MCF 10A (cell line): ENCODE measurements around the gene VAV1. TPM values are rescaled to one million over a fixed set of nuclear protein-coding genes. Genes with fewer than 3 reads are reported as not detected.

Source experiments
- BruUV-seq: library from RNA; stranded (reverse); fragments of 400-500 nt; replicated peaks from 2 replicates; lab custom pipeline; 2021; lab: Mats Ljungman, UMichigan
- CTCF ChIA-PET: fragments of 300-600 bp; sonication (Branson Sonifier 250); formaldehyde crosslinking; extraction: SDS; loops from one replicate; lab custom pipeline; 2021; ENCODE audit warnings: antibody characterized with exemption, inconsistent platforms; lab: Yijun Ruan, JAX
- POLR2A ChIA-PET: fragments of 300-600, 350-650 bp; sonication (Branson Sonifier 250); formaldehyde crosslinking; extraction: SDS; loops from one replicate; lab custom pipeline; 2020; ENCODE audit warnings: antibody characterized with exemption, inconsistent platforms; lab: Yijun Ruan, JAX
- DNase-seq: peaks from one replicate; pipeline ENCODE4 v3.0.0-alpha.2; 2018; ENCODE audit not compliant: unreplicated experiment
- H3K27ac Mint-ChIP-seq: one replicate; pipeline ENCODE4 v1.8.0; 2022; ENCODE audit warnings: mild to moderate bottlenecking, low read depth, mixed read lengths; ENCODE audit not compliant: unreplicated experiment
- H3K27me3 Mint-ChIP-seq: one replicate; pipeline ENCODE4 v1.8.0; 2022; ENCODE audit warnings: mixed read lengths; ENCODE audit not compliant: insufficient read depth, unreplicated experiment
- H3K36me3 Mint-ChIP-seq: one replicate; pipeline ENCODE4 v1.8.0; 2022; ENCODE audit warnings: mild to moderate bottlenecking, moderate library complexity, mixed read lengths; ENCODE audit not compliant: insufficient read depth, unreplicated experiment
- H3K4me1 Mint-ChIP-seq: one replicate; pipeline ENCODE4 v1.8.0; 2022; ENCODE audit warnings: mixed read lengths; ENCODE audit not compliant: insufficient read depth, unreplicated experiment
- H3K4me3 Mint-ChIP-seq: one replicate; pipeline ENCODE4 v1.8.0; 2022; ENCODE audit warnings: mild to moderate bottlenecking, moderate library complexity, mixed read lengths; ENCODE audit not compliant: unreplicated experiment
- H3K9me3 Mint-ChIP-seq: one replicate; pipeline ENCODE4 v1.8.0; 2022; ENCODE audit warnings: mixed read lengths; ENCODE audit not compliant: unreplicated experiment
- CTCF ChIP-seq: fragments of 200-600 bp; IDR thresholded peaks from one replicate; pipeline ENCODE4 v1.8.0; 2022; ENCODE audit warnings: antibody characterized with exemption, mild to moderate bottlenecking; ENCODE audit not compliant: unreplicated experiment
- intact Hi-C: fragments of 100-400 bp; cut with micrococcal nuclease; formaldehyde crosslinking; loops from 2 replicates; pipeline ENCODE4 v1.14.1; 2022
- total RNA-seq: library from RNA; stranded (reverse); gene quantifications from 2 replicates; pipeline ENCODE4 v1.2.3, GENCODE V29; 2022

VAV1 gene
- total RNA-seq, 1 experiment from 2014 or later, result not detected

GRCh38 chr19:6724631-6725492, 47.6 kb upstream of the VAV1 start:
- no TSS peak for BruUV-seq
- Mint-ChIP-seq H3K27me3 (no peaks in the 10 kb centered on the region), H3K4me3 (no peak overlapping the region), H3K9me3 (no peaks in the 10 kb centered on the region), H3K36me3 (peaks cover 18% of the 10 kb centered on the region), H3K27ac (no peak overlapping the region), H3K4me1 (peaks cover 29% of the 10 kb centered on the region)
- ChIA-PET CTCF (interaction anchor here (0.6 to 2.1 kb wide), 3 partner anchors 11 to 198 kb away, joined by 3 to 9 read pairs (median 4); no protein-coding TSS in a partner anchor), POLR2A (interaction anchor here (0.6 to 7.7 kb wide), 2 partner anchors 15 to 42 kb away, joined by 4 to 189 read pairs; partner anchors contain the start of genes GPR108 and TRIP10)
- no peak for DNase-seq
- TF ChIP-seq CTCF, result no peak
- intact Hi-C loops, result loop anchor here (5.0 kb wide), 1 partner anchor 137 kb away; no protein-coding TSS in a partner anchor

GRCh38 chr19:6725513-6726231, 46.8 kb upstream of the VAV1 start:
- CTCF ChIA-PET, result interaction anchor here (0.6 to 2.1 kb wide), 2 partner anchors 10 to 183 kb away, joined by 3 to 9 read pairs; no protein-coding TSS in a partner anchor

GRCh38 chr19:6728346-6728745, 44.2 kb upstream of the VAV1 start:
- no peak for TF ChIP-seq CTCF
- H3K27ac Mint-ChIP-seq, result no peak overlapping the region
- ChIA-PET POLR2A (interaction anchor here (0.7 kb wide), 1 partner anchor 10 kb away, joined by 4 read pairs; no protein-coding TSS in a partner anchor), CTCF (interaction anchor here (0.9 kb wide), 1 partner anchor 8 kb away, joined by 4 read pairs; no protein-coding TSS in a partner anchor)
- BruUV-seq, result no TSS peak
- H3K4me3 Mint-ChIP-seq, result no peak overlapping the region
- H3K36me3 Mint-ChIP-seq, result peaks cover 20% of the 10 kb centered on the region
- no peak for DNase-seq
- peaks cover 10% of the 10 kb centered on the region for H3K4me1 Mint-ChIP-seq
- H3K27me3 Mint-ChIP-seq, result no peaks in the 10 kb centered on the region
- intact Hi-C loops, result no loop called here
- H3K9me3 Mint-ChIP-seq, result no peaks in the 10 kb centered on the region

More at GRCh38 chr19:6725513-6726231, 46.8 kb upstream of the VAV1 start:
- no TSS peak for BruUV-seq
- no peak overlapping the region for H3K4me3 Mint-ChIP-seq
- no peak for TF ChIP-seq CTCF
- DNase-seq, result no peak
- no peak overlapping the region for H3K27ac Mint-ChIP-seq
- H3K9me3 Mint-ChIP-seq, result no peaks in the 10 kb centered on the region
- peaks cover 29% of the 10 kb centered on the region for H3K4me1 Mint-ChIP-seq
- POLR2A ChIA-PET, result interaction anchor here (7.7 kb wide), 1 partner anchor 14 kb away, joined by 189 read pairs; the partner anchor contains the start of genes GPR108 and TRIP10
- peaks cover 12% of the 10 kb centered on the region for H3K36me3 Mint-ChIP-seq
- H3K27me3 Mint-ChIP-seq, result no peaks in the 10 kb centered on the region
- intact Hi-C loops, result no loop called here
